ENCODE data around the gene CPSF7.

DNA sequence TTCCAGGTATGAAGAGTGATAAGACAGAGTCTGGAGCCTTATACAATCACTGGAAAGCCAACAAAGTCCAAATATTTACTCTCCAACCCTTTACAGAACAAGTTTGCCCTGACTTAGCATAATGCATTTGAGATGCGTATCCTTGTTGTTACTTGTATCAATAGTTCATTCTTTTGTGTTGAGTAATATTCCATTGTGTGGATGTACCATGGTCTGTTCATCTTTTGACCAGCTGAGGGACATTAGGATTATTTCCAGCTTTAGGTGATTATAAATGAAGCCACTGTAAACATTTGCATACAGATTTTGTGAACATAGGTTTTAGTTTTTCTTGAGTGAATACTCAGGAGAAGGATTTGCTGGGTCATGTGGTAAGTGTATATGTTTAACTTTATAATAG, 9.8 kb upstream of the CPSF7 start:
- TF ChIP-seq, protein P1, sequence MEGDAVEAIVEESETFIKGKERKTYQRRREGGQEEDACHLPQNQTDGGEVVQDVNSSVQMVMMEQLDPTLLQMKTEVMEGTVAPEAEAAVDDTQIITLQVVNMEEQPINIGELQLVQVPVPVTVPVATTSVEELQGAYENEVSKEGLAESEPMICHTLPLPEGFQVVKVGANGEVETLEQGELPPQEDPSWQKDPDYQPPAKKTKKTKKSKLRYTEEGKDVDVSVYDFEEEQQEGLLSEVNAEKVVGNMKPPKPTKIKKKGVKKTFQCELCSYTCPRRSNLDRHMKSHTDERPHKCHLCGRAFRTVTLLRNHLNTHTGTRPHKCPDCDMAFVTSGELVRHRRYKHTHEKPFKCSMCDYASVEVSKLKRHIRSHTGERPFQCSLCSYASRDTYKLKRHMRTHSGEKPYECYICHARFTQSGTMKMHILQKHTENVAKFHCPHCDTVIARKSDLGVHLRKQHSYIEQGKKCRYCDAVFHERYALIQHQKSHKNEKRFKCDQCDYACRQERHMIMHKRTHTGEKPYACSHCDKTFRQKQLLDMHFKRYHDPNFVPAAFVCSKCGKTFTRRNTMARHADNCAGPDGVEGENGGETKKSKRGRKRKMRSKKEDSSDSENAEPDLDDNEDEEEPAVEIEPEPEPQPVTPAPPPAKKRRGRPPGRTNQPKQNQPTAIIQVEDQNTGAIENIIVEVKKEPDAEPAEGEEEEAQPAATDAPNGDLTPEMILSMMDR (IDR thresholded peaks at IDR 0.05; ENCODE audit: insufficient read depth, low read length, poor library complexity, severe bottlenecking) = no peak
- no peak for TF ChIP-seq EZH2phosphoT487 (conservative IDR thresholded peaks at IDR 0.05; ENCODE audit: low read length)
